CD8-positive, alpha-beta memory T cell (primary cell): ENCODE results near the gene TOR1B. TPM values are rescaled to one million over a fixed set of nuclear protein-coding genes. Genes with fewer than 3 reads are reported as not detected.
"Not testable (repeated sequence)": the region's sequence is repeated elsewhere in the genome, so short reads cannot be mapped to it uniquely, and the experiment has no call there.

ENCODE experiments used
- CTCF ChIA-PET: fragments of 350-600 bp; sonication (Branson Sonifier 250); formaldehyde crosslinking; loops from one replicate; lab custom pipeline; 2021; ENCODE audit warnings: antibody characterized with exemption; lab: Charles Lee
- POLR2A ChIA-PET: fragments of 350-600 bp; sonication (Branson Sonifier 250); formaldehyde crosslinking; loops from one replicate; lab custom pipeline; 2021; ENCODE audit warnings: antibody characterized with exemption; lab: Charles Lee
- DNase-seq, 5 donors: peaks; one replicate each; pipeline versions ENCODE4 v3.0.0 to v3.0.0-alpha.2; 2020 to 2022; ENCODE audit warnings: mixed read lengths in 1 of 5
- H3K27ac ChIP-seq: one replicate; pipeline ENCODE4 v1.7.0; 2013; ENCODE audit warnings: low read depth, mild to moderate bottlenecking, low read length, moderate library complexity
- H3K27me3 ChIP-seq: 2 replicates; pipeline ENCODE4 v1.7.0; 2013; ENCODE audit warnings: low read length, mild to moderate bottlenecking; ENCODE audit not compliant: insufficient read depth, poor library complexity, severe bottlenecking
- H3K36me3 ChIP-seq: 2 replicates; pipeline ENCODE4 v1.7.0; 2013; ENCODE audit warnings: mild to moderate bottlenecking, low read length, moderate library complexity; ENCODE audit not compliant: insufficient read depth
- H3K4me1 ChIP-seq: 2 replicates; pipeline ENCODE4 v1.7.0; 2013; ENCODE audit warnings: mild to moderate bottlenecking, low read length, moderate library complexity; ENCODE audit not compliant: insufficient read depth
- H3K4me3 ChIP-seq: 2 replicates; pipeline ENCODE4 v1.7.0; 2013; ENCODE audit warnings: mild to moderate bottlenecking, low read length
- H3K9me3 ChIP-seq: 2 replicates; pipeline ENCODE4 v1.7.0; 2013; ENCODE audit warnings: mild to moderate bottlenecking, low read length
- H3K27ac Mint-ChIP-seq, 8 donors: one replicate each; pipeline ENCODE4 v1.8.0; 2020 to 2021; ENCODE audit warnings: mixed read lengths in 8 of 8, mild to moderate bottlenecking in 6 of 8, inconsistent platforms in 3 of 8, moderate library complexity in 3 of 8
- H3K27me3 Mint-ChIP-seq, 2 donors: one replicate each; pipeline ENCODE4 v1.8.0; 2020 to 2021; ENCODE audit warnings: mixed read lengths in 2 of 2, mild to moderate bottlenecking in 1 of 2, moderate library complexity in 1 of 2
- H3K36me3 Mint-ChIP-seq, 3 donors: one replicate each; pipeline ENCODE4 v1.8.0; 2020 to 2021; ENCODE audit warnings: mixed read lengths in 3 of 3, inconsistent platforms in 1 of 3, mild to moderate bottlenecking in 1 of 3
- H3K4me1 Mint-ChIP-seq, 3 donors: one replicate each; pipeline ENCODE4 v1.8.0; 2020 to 2021; ENCODE audit warnings: mixed read lengths in 3 of 3, inconsistent platforms in 1 of 3, mild to moderate bottlenecking in 1 of 3
- H3K4me3 Mint-ChIP-seq, 7 donors: one replicate each; pipeline ENCODE4 v1.8.0; 2020 to 2021; ENCODE audit warnings: mixed read lengths in 7 of 7, mild to moderate bottlenecking in 6 of 7, moderate library complexity in 4 of 7, inconsistent platforms in 2 of 7
- H3K9me3 Mint-ChIP-seq, 5 donors: one replicate each; pipeline ENCODE4 v1.8.0; 2020 to 2022; ENCODE audit warnings: mixed read lengths in 5 of 5, mild to moderate bottlenecking in 3 of 5, moderate library complexity in 2 of 5, inconsistent platforms in 1 of 5
- polyA plus RNA-seq: library from polyadenylated mRNA; unstranded; fragments of 300-500 nt; fragmentation: Illumina TruSeq; gene quantifications from one replicate; pipeline ENCODE4 v1.2.3, GENCODE V29; 2021
- total RNA-seq, 2 experiments: library from RNA; stranded (reverse); gene quantifications; one replicate each; pipeline ENCODE4 v1.2.3, GENCODE V29; 2021

The TOR1B gene
- total and polyA plus RNA-seq, 3 experiments from 2014 or later = 24.6 to 32.8 (median 27.1) TPM

GRCh38 chr9:129761293-129761900, 41.6 kb upstream of the TOR1B start:
- H3K36me3 Mint-ChIP-seq = no peaks in the 10 kb centered on the region

GRCh38 chr9:129761901-129762369, 41.0 kb upstream of the TOR1B start:
- DNase-seq = no peak
- Mint-ChIP-seq H3K9me3 (no peaks in the 10 kb centered on the region), H3K27ac (no peak overlapping the region), H3K36me3 (no peaks in the 10 kb centered on the region), H3K4me3 (no peak overlapping the region), H3K4me1 (peaks cover 4 to 8% (median 5%) of the 10 kb centered on the region in 3 donors), H3K27me3 (peaks cover 5 to 8% of the 10 kb centered on the region in 2 donors)
- ChIA-PET CTCF (interaction anchor here (1.6 kb wide), 1 partner anchor 14 kb away, joined by 3 read pairs; no protein-coding TSS in a partner anchor), POLR2A (interaction anchor here (0.7 kb wide), 1 partner anchor 28 kb away, joined by 3 read pairs; no protein-coding TSS in a partner anchor)
- H3K27me3 ChIP-seq = no peaks in the 10 kb centered on the region
- H3K4me1 ChIP-seq = peaks cover 4% of the 10 kb centered on the region
- H3K36me3 ChIP-seq = no peaks in the 10 kb centered on the region
- no peak overlapping the region for H3K4me3 ChIP-seq
- H3K9me3 ChIP-seq = no peaks in the 10 kb centered on the region
- no peak overlapping the region for H3K27ac ChIP-seq

More at GRCh38 chr9:129761293-129761900, 41.6 kb upstream of the TOR1B start:
- Histone ChIP-seq H3K4me1 (peaks cover 5% of the 10 kb centered on the region), H3K27me3 (no peaks in the 10 kb centered on the region), H3K27ac (no peak overlapping the region), H3K4me3 (no peak overlapping the region), H3K36me3 (no peaks in the 10 kb centered on the region), H3K9me3 (no peaks in the 10 kb centered on the region)
- no peak overlapping the region for H3K4me3 Mint-ChIP-seq
- no peak overlapping the region for H3K27ac Mint-ChIP-seq
- peaks cover 4 to 8% of the 10 kb centered on the region in 2 donors for H3K27me3 Mint-ChIP-seq
- POLR2A ChIA-PET = no interaction called here
- H3K9me3 Mint-ChIP-seq = no peaks in the 10 kb centered on the region
- CTCF ChIA-PET = interaction anchor here (1.6 kb wide), 1 partner anchor 15 kb away, joined by 3 read pairs; no protein-coding TSS in a partner anchor
- peaks cover 5 to 10% (median 6%) of the 10 kb centered on the region in 3 donors for H3K4me1 Mint-ChIP-seq
- DNase-seq = no peak

GRCh38 chr9:129762370-129762984, 40.5 kb upstream of the TOR1B start:
- POLR2A ChIA-PET = interaction anchor here (0.7 kb wide), 1 partner anchor 29 kb away, joined by 3 read pairs; no protein-coding TSS in a partner anchor
- not testable (repeated sequence) for H3K36me3 ChIP-seq, H3K27ac ChIP-seq, H3K9me3 ChIP-seq, H3K4me3 ChIP-seq, H3K27me3 Mint-ChIP-seq, H3K4me1 ChIP-seq, H3K9me3 Mint-ChIP-seq, DNase-seq, H3K27me3 ChIP-seq, H3K4me1 Mint-ChIP-seq, H3K36me3 Mint-ChIP-seq
- Mint-ChIP-seq H3K27ac (peak overlapping the region in 1 of 8 donors; percentile 51), H3K4me3 (peak overlapping the region in 1 of 7 donors; percentile 36)
- CTCF ChIA-PET = interaction anchor here (0.8 to 1.6 kb wide), 2 partner anchors 14 to 21 kb away, joined by 3 to 4 read pairs; no protein-coding TSS in a partner anchor

- H3K4me3 ChIP-seq = no peak overlapping the region
- no peaks in the 10 kb centered on the region for H3K9me3 ChIP-seq
- no peaks in the 10 kb centered on the region for H3K36me3 ChIP-seq
- POLR2A ChIA-PET = no interaction called here
- no peaks in the 10 kb centered on the region for H3K4me1 ChIP-seq
- CTCF ChIA-PET = interaction anchor here (0.8 to 1.2 kb wide), 2 partner anchors 18 to 21 kb away, joined by 3 to 4 read pairs; no protein-coding TSS in a partner anchor
- H3K27ac ChIP-seq = no peak overlapping the region
- no peaks in the 10 kb centered on the region for H3K27me3 ChIP-seq
- Mint-ChIP-seq H3K4me3 (no peak overlapping the region), H3K9me3 (no peaks in the 10 kb centered on the region), H3K27me3 (peaks cover 5 to 7% of the 10 kb centered on the region in 2 donors), H3K4me1 (peaks cover 0 to 1% (median 0%) of the 10 kb centered on the region in 3 donors), H3K27ac (peak overlapping the region in 2 of 8 donors; percentile 43 to 55), H3K36me3 (no peaks in the 10 kb centered on the region)
- DNase-seq = no peak
These were observed 39.7 kb upstream of the TOR1B start for GRCh38 chr9:129762985-129763926.

- no peaks in the 10 kb centered on the region for H3K9me3 Mint-ChIP-seq
- Histone ChIP-seq H3K36me3 (no peaks in the 10 kb centered on the region), H3K9me3 (no peaks in the 10 kb centered on the region), H3K4me1 (no peaks in the 10 kb centered on the region), H3K27ac (no peak overlapping the region), H3K27me3 (no peaks in the 10 kb centered on the region), H3K4me3 (no peak overlapping the region)
- no peak overlapping the region for H3K4me3 Mint-ChIP-seq
- no peak overlapping the region for H3K27ac Mint-ChIP-seq
- no peaks in the 10 kb centered on the region for H3K36me3 Mint-ChIP-seq
- no peaks in the 10 kb centered on the region for H3K4me1 Mint-ChIP-seq
- H3K27me3 Mint-ChIP-seq = peaks cover 3 to 9% of the 10 kb centered on the region in 2 donors
- ChIA-PET POLR2A (no interaction called here), CTCF (interaction anchor here (1.4 to 1.5 kb wide), 2 partner anchors 24 to 28 kb away, joined by 3 read pairs; no protein-coding TSS in a partner anchor)
- DNase-seq = no peak
These were observed 37.1 kb upstream of the TOR1B start for GRCh38 chr9:129765764-129766317.

- no peak for DNase-seq
- no peaks in the 10 kb centered on the region for H3K9me3 Mint-ChIP-seq
- H3K4me1 Mint-ChIP-seq = no peaks in the 10 kb centered on the region
- H3K27me3 Mint-ChIP-seq = peaks cover 3 to 9% of the 10 kb centered on the region in 2 donors
- Histone ChIP-seq H3K27me3 (no peaks in the 10 kb centered on the region), H3K27ac (no peak overlapping the region), H3K9me3 (no peaks in the 10 kb centered on the region), H3K4me3 (no peak overlapping the region), H3K4me1 (no peaks in the 10 kb centered on the region), H3K36me3 (no peaks in the 10 kb centered on the region)
- ChIA-PET POLR2A (no interaction called here), CTCF (no interaction called here)
- H3K4me3 Mint-ChIP-seq = no peak overlapping the region
- H3K27ac Mint-ChIP-seq = no peak overlapping the region
- H3K36me3 Mint-ChIP-seq = no peaks in the 10 kb centered on the region
These were observed 34.5 kb upstream of the TOR1B start for GRCh38 chr9:129768486-129768885.

GRCh38 chr9:129769669-129770068, 33.3 kb upstream of the TOR1B start:
- Mint-ChIP-seq H3K9me3 (no peaks in the 10 kb centered on the region), H3K27ac (no peak overlapping the region), H3K36me3 (no peaks in the 10 kb centered on the region), H3K27me3 (peaks cover 3 to 16% of the 10 kb centered on the region in 2 donors), H3K4me3 (no peak overlapping the region), H3K4me1 (no peaks in the 10 kb centered on the region)
- Histone ChIP-seq H3K27ac (no peak overlapping the region), H3K9me3 (no peaks in the 10 kb centered on the region), H3K36me3 (no peaks in the 10 kb centered on the region), H3K4me1 (no peaks in the 10 kb centered on the region), H3K27me3 (no peaks in the 10 kb centered on the region), H3K4me3 (no peak overlapping the region)
- ChIA-PET CTCF (interaction anchor here (1.1 kb wide), 1 partner anchor 32 kb away, joined by 3 read pairs; no protein-coding TSS in a partner anchor), POLR2A (no interaction called here)
- DNase-seq = no peak
